ENCODE measurements around the gene ZBTB37.
"Not testable (repeated sequence)": the region's sequence is repeated elsewhere in the genome, so short reads cannot be mapped to it uniquely, and the experiment has no call there.

Gene ZBTB37

DNA sequence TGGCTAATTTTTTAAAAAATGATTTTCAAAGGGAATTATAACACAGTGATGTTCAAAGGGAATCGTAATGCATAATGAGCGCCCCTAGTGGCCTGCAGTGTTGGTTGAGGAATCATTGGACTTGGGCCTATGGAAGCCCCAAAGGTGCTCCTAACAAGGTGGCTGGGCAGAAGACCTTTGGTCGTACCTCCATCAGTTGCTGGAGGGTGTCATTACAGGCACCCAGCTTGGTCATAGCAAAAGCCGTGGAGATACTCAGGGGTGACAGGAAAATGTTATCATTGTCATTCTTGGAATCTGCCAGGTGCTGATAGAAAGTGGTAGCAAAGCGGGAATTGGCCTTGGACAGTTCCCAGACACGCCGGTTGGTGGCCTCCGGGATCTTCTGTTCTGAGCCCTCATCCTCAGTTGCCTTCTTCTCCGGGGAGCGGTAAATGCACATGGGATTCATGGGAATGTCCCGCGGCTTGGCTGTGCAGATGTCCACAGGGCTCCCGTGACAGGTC is 46.2 kb downstream of the ZBTB37 start:
- Histone ChIP-seq H3K9ac (ENCODE audit: low read depth, low read length) (no peak overlapping the region), H3K36me3 (ENCODE audit: insufficient read depth, low read length) (no peaks in the 10 kb centered on the region), H3K9me3 (ENCODE audit: control insufficient read depth, insufficient read depth, low read length) (no peaks in the 10 kb centered on the region), H3K4me1 (ENCODE audit: insufficient read depth, low read length) (no peaks in the 10 kb centered on the region)

DNA sequence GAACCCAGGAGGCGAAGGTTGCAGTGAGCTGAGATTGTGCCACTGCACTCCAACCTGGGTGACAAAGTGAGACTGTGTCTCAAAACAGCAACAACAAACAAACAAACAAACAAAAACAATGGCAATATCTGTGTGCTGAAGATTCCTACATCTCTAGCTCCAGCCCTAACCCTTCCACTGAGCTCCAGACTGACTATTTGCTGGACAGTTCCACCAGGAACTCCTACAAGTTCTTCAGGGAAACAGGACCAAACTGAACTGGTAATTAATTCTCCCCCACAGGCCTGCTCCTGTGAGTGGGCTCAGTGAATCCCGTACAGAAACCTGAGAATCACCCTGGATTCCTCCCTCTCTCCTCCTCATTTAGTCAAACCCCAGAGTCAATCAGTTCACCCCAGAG is 47.4 kb downstream of the ZBTB37 start:
- Histone ChIP-seq H3K9ac (ENCODE audit: low read depth, low read length) (no peak overlapping the region), H3K36me3 (ENCODE audit: insufficient read depth, low read length) (no peaks in the 10 kb centered on the region), H3K9me3 (ENCODE audit: control insufficient read depth, insufficient read depth, low read length) (no peaks in the 10 kb centered on the region), H3K4me1 (ENCODE audit: insufficient read depth, low read length) (no peaks in the 10 kb centered on the region)

DNA sequence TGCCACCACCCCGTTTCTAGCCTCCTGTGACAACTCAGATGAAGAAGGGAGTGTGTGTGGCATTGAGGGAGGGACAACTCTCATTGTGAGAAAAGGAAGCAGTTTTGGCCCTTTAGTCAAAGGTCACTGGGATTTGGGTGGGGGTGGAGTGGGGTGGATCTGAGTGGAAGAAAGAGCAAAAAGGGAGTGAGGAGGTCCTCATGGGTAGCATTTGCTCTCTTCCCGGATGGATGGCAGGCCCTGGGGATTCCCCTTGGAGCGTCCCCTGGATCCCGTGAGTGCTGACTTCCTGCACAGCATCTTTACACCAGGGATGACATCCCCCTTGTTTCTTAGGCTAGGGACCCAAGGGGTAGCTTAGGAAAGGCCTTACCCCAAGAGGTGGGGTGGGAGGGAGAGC is 48.5 kb downstream of the ZBTB37 start:
- Histone ChIP-seq H3K9ac (ENCODE audit: low read depth, low read length) (no peak overlapping the region), H3K36me3 (ENCODE audit: insufficient read depth, low read length) (no peaks in the 10 kb centered on the region)

DNA sequence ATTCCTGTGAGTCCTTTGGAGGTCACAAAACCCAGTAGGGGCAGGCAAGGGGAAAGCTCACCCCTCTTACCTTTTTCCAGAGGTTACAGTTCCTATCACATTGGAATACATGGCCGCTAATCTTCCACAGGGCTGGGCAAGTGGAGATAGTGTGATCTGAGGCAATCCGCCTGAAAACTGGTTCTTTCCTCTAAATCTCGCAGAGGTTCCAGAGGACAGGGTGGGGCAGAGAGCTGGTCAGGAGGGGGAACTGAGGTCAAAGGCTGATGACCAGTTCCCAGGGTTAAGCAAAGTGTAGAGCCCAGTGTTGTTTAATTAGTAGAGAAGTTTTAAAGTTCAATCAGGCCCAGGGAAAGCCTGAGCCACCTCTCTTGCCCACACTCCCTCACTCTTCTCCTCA is 49.0 kb downstream of the ZBTB37 start, which contains the start of gene SERPINC1:
Gene SERPINC1, minus strand, starts transcription at position 179 of the 400 bp plus-strand sequence. Its CDS starts 68 bp downstream, at position 111.
- Histone ChIP-seq H3K36me3 (ENCODE audit: insufficient read depth, low read length) (no peaks in the 10 kb centered on the region), H3K4me1 (ENCODE audit: insufficient read depth, low read length) (no peaks in the 10 kb centered on the region), H3K9me3 (ENCODE audit: control insufficient read depth, insufficient read depth, low read length) (no peaks in the 10 kb centered on the region), H3K9ac (ENCODE audit: low read depth, low read length) (no peak within 1 kb of the TSS)

More for the DNA sequence above, 48.5 kb downstream of the ZBTB37 start:
- Histone ChIP-seq H3K9me3 (ENCODE audit: control insufficient read depth, insufficient read depth, low read length) (no peaks in the 10 kb centered on the region), H3K4me1 (ENCODE audit: insufficient read depth, low read length) (no peaks in the 10 kb centered on the region)

DNA sequence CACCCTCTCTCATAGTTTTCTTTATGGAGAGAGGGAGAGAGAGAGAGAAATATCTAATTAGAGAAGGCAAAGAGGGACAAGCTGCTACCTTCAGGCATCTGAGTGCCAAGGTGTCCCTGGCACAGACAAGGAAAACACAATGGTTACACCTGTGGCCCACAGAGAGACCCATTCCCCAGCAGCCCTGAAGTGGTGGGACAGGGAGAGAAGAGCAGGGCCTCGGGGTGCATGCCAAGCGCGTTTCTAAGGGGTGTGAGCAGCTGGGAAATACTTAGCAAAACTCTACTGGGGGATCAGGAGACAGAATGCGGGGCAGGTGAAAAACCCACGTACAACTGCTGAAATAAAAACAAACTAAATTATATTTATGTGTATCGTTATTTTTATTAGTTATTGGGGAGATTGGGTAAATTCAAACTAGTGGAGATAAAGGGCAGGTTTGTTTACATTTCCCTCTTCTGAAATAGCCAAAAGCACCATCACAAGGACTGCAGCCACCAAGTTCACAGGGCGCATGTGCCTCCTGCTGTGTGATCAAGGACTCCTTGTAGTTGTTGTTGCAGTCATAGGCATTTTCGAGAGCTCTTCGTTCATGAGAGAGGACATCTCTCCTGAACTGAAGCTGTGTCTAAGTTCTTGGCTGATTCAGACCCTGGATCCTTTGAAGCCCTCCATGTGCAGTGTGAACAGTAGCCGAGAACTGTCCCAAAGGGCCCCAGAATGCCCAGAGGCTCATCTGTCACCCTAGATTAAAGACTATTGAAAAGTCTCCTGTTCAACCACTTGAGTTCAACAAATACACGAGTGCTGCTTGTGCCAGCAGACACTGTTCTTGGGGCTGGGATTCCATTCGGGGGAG is 49.7 kb downstream of the ZBTB37 start:
- Histone ChIP-seq H3K9ac (ENCODE audit: low read depth, low read length) (no peak overlapping the region), H3K4me1 (ENCODE audit: insufficient read depth, low read length) (no peaks in the 10 kb centered on the region)

DNA sequence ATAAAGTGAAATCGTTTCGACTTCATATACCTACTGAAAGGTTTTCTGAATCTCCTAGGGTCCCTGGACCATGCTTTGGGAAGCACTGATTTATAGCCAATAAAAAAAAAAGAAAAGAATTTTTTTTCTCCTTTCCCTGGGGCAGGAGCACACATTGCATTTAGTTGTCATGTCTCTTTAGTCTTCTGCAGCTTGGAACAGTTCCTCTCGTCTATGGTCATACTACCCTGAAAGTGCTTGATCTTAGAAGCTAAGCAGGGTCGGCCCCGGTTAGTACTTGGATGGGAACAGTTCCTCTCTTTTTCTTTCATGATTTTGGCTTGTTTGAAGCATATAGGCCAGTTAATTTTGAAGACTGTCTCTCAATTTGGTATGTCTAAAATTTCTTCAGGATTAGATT is 52.7 kb downstream of the ZBTB37 start:
- no peak overlapping the region for H3K9ac ChIP-seq (ENCODE audit: low read depth, low read length)
- H3K36me3 ChIP-seq (ENCODE audit: insufficient read depth, low read length) = no peaks in the 10 kb centered on the region
- no peaks in the 10 kb centered on the region for H3K9me3 ChIP-seq (ENCODE audit: control insufficient read depth, insufficient read depth, low read length)
- H3K4me1 ChIP-seq (ENCODE audit: insufficient read depth, low read length) = no peaks in the 10 kb centered on the region

More for the DNA sequence above, 49.7 kb downstream of the ZBTB37 start:
- H3K9me3 ChIP-seq (ENCODE audit: control insufficient read depth, insufficient read depth, low read length) = no peaks in the 10 kb centered on the region
- no peaks in the 10 kb centered on the region for H3K36me3 ChIP-seq (ENCODE audit: insufficient read depth, low read length)

DNA sequence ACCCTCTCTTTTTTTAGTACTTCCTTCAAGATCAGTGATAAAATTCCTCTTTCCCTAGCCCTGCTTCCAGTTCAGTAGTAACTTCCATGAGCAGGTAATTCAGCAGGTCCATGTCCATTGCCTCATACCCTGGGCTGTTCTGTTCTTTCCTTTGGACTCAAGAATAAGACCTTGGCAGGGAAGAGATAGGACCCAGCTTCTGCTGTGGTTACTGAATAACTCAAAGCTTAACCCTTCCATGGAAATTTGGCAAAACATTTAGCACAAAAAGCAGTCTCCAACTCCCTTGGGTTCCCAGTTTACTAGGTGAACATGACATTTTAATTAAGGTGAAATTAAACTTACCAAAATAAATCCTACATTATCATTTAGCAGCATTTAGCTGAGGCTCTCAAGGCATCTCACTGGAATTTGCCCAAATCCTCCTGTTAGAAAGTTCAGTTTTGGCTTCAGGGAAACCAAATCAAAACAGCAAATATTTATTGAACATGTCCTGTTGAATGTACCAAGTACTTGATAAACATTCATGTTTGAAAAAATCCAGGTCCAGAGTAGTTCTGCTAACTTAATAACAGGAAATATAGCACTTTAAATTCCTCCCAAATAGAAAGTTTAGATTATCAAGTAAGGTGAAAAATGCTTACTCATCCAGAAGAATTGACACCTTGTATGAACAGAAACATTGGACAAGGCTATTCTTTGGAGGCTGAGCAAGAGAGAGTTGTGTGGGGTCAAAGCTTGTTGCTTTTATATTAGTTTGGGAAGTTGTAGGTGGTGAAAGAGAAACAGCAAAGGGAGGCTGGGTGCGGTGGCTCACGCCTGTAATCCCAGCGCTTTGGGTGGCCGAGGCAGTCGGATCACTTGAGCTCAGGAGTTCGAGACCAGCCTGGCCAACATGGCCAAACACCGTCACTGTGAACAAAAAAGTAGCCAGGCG is 57.4 kb downstream of the ZBTB37 start:
- Histone ChIP-seq H3K36me3 (ENCODE audit: insufficient read depth, low read length) (no peaks in the 10 kb centered on the region), H3K9ac (ENCODE audit: low read depth, low read length) (no peak overlapping the region), H3K4me1 (ENCODE audit: insufficient read depth, low read length) (no peaks in the 10 kb centered on the region), H3K9me3 (ENCODE audit: control insufficient read depth, insufficient read depth, low read length) (no peaks in the 10 kb centered on the region)

DNA sequence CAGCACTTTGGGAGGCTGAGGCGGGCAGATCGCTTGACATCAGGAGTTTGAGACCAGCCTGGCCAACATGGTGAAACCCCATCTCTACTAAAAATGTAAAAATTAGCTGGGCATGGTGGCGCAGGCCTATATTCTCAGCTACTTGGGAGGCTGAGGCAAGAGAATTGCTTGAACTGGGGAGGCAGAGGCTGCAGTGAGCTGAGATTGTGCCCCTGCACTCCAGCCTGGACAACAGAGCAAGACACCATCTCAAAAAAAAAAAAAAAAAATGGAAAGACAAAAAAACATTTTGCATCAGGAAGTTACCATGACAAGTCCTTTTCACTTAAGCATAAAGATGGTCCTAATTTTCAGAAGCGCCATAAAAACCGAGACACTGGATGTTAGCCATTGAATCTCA is 62.4 kb downstream of the ZBTB37 start:
- H3K9ac ChIP-seq (ENCODE audit: low read depth, low read length); H3K36me3 ChIP-seq (ENCODE audit: insufficient read depth, low read length); H3K9me3 ChIP-seq (ENCODE audit: control insufficient read depth, insufficient read depth, low read length); H3K4me1 ChIP-seq (ENCODE audit: insufficient read depth, low read length): not testable (repeated sequence)

DNA sequence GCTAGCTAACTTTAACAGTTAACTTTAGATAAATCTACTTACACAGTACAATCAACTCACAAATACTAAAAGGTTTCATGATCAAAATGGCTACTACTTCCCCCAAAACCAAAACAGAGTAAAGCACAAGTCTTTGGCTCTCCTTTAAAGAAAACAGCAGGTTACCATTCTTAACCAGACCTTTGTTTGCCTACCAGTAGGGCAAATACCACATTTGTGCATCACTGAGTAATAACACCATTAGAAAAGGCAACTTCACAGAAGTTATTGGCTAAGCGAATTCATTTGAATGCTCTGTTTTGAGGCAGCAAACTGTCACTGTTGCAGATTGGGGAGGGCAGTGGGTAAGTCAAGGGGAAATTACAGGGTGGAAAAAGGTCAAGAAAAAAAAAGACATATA is 66.3 kb downstream of the ZBTB37 start:
- Histone ChIP-seq H3K9ac (ENCODE audit: low read depth, low read length) (no peak overlapping the region), H3K9me3 (ENCODE audit: control insufficient read depth, insufficient read depth, low read length) (no peaks in the 10 kb centered on the region), H3K4me1 (ENCODE audit: insufficient read depth, low read length) (peaks cover 9% of the 10 kb centered on the region; the same call in 1 of the 2 replicates), H3K36me3 (ENCODE audit: insufficient read depth, low read length) (peaks cover 8% of the 10 kb centered on the region)

DNA sequence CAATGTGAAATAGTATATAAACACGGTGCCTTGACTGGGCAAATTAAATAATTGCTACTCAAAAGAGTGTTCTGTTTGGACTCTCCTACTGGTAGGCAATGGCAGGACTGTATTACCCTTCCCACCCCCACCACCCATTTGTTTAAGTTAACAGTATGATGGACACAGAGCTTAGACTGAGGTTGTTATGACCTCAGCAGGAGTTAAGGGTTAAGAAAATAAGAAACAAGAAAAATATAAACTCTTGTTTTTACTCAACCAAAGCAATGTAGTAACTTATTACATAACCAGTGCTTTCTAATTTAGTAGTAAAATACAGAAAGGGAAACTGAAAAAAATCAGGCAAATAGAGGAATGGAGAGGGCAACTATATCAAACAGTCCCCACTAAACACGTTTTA is 68.9 kb downstream of the ZBTB37 start:
- H3K9ac ChIP-seq (ENCODE audit: low read depth, low read length) = no peak overlapping the region
- peaks cover 8% of the 10 kb centered on the region for H3K36me3 ChIP-seq (ENCODE audit: insufficient read depth, low read length)
- H3K4me1 ChIP-seq (ENCODE audit: insufficient read depth, low read length) = peaks cover 9% of the 10 kb centered on the region; the same call in 1 of the 2 replicates
- H3K9me3 ChIP-seq (ENCODE audit: control insufficient read depth, insufficient read depth, low read length) = no peaks in the 10 kb centered on the region

DNA sequence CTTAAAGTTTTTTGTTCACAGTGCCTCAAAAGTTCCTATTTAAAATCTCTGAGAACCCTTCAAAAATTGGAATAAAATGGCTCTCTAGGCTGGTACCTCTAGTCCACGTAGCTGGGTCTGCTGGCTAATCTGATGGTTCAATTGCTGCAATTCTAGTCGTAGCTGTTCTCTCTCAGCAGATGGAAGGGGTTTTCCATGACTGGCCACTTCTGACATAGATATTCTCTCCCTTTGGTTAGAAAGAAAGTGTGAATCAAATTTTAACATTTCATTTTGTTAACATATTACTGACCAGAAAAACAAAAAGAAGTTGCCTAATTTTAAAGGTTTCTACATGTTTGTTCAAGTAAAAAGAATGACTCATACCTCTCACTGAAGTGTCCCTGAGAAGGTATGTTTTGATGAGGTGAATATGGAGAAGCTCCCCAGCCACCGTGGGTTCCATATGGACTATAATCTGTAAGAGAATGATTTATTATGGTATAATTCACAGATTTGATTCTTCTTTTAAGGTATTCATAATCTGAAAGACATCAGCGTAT is 78.3 kb downstream of the ZBTB37 start:
- no peaks in the 10 kb centered on the region for H3K9me3 ChIP-seq (ENCODE audit: control insufficient read depth, insufficient read depth, low read length)
- H3K36me3 ChIP-seq (ENCODE audit: insufficient read depth, low read length) = peaks cover 14% of the 10 kb centered on the region

DNA sequence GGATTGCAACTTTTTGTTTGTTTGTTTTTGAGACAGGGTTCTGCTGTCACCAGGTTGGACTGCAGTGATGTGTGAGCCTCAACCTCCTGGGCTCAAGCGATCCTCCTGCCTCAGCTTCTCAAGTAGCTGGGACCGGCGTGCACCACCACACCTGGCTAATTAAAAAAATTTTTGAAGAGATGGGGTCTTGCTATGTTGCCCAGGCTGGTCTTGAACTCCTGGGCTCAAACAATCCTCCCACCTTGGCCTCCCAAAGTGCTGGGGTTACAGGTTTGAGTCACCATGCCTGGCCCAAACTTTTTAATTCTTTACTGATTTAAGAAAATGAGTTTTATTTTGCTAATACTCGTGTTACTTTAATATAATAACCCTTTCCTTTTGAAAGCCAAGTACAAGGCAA is 80.4 kb downstream of the ZBTB37 start:
- Histone ChIP-seq H3K36me3 (ENCODE audit: insufficient read depth, low read length) (peaks cover 14% of the 10 kb centered on the region), H3K9me3 (ENCODE audit: control insufficient read depth, insufficient read depth, low read length) (no peaks in the 10 kb centered on the region)

More for the DNA sequence above, 78.3 kb downstream of the ZBTB37 start:
- H3K4me1 ChIP-seq (ENCODE audit: insufficient read depth, low read length) = no peaks in the 10 kb centered on the region
- no peak overlapping the region for H3K9ac ChIP-seq (ENCODE audit: low read depth, low read length)

More for the DNA sequence above, 80.4 kb downstream of the ZBTB37 start:
- Histone ChIP-seq H3K9ac (ENCODE audit: low read depth, low read length) (no peak overlapping the region), H3K4me1 (ENCODE audit: insufficient read depth, low read length) (no peaks in the 10 kb centered on the region)

Data from ES-I3 (cell line).